Measurements from ENCODE around the gene GDPD5. TPM values are rescaled to one million over a fixed set of nuclear protein-coding genes. Genes with fewer than 3 reads are reported as not detected.

GDPD5 gene
- 7.5 TPM for total RNA-seq

DNA sequence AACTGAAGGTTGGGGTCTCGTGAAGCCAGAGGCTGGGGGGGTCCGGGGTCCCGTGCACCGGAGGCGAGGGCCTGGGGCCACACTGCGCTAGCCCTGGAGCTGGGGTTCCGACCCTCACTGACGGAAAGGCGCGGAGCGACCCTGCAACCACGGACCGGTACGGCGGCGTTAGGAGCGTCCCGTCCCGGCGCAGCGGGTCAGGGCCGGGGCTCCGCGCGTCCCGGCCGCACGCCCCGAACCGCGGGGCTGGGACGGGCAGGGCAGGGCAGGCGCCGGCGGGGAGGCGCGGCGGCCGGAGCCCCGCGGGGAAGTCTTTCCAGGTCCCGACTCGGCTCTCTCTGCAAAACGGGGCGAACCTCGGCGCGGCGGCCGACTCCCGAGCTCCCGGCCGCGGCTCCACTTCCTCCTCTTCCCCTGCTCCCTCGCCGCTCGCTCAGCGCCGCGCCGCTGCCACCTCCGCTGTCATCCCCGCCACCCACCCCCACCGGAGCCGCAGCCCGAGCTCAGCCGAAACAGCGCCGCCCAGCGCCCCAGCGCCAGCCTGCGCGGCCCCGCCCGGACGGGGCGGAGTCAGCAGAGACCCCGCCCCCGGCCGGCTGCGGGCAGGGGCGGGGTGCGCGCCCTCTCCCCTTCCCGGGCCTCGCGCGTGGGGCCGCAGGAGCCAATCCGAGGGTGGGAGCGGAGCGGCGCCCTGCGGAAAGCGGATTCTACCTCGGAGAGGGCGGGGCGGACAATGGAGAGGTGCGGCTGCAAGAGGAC is at the start of gene GDPD5:
TSS of gene GDPD5 (minus strand) at position 509 of the 759 bp plus-strand sequence. CDS start 48,206 bp downstream, outside the sequence.
- DNase-seq = peak; percentile 93

DNA sequence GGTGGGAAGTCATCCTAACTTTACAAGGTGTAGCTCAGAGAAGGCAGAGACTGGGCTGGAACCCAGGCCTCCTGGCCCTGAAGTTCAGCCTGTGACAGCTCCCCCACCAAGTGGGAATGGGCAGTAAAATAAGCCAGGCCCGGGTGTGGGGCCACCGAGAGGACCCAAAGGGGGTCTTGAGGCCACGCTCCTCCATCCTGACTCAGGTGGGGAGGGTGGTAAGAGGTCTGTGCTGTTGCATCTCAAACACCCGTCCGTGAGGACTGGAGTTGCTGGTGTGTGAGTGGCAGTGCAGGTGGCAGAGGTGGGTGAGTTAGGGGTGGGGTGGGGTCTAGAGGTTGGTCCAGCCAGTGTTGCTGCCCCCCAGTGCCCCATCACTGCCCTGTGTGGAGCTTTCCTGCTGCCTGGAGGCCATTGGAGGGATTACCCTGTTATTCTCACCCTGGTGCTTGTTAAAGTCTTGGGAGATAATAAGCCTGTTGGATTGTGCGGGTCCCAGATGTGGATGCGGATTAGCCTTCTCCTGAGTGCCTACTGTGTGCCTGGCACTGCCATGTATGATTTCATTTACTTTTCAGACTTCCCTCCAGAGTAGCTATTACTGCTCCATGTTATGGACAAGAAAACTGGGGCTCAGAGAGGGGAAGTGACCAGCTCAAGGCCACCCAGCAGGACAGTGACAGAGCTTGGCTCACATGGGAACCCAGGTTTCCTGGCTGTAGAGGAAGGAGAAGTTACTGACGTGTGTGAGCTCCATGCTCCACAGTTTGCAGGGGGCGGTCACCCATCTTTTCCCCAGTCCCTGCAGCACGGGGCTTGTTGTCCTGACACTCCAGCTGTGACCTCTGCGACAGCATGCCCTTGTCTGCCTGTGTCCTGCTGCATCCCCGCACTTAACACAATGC is 49.2 kb upstream of the GDPD5 start:
- no peak for DNase-seq

- no peak for DNase-seq
Measured at GRCh38 chr11:75572744-75573143, 47.0 kb upstream of the GDPD5 start.

GRCh38 chr11:75571625-75572024 is 45.9 kb upstream of the GDPD5 start:
- DNase-seq = no peak

- no peak for DNase-seq
Measured at GRCh38 chr11:75570559-75571139, 44.9 kb upstream of the GDPD5 start.

GRCh38 chr11:75568616-75569219 is 43.0 kb upstream of the GDPD5 start:
- DNase-seq = no peak

GRCh38 chr11:75567971-75568370 is 42.2 kb upstream of the GDPD5 start:
- no peak for DNase-seq

GRCh38 chr11:75566763-75567279 is 41.1 kb upstream of the GDPD5 start:
- DNase-seq = no peak

GRCh38 chr11:75565916-75566762 is 40.4 kb upstream of the GDPD5 start:
- DNase-seq = no peak

- no peak for DNase-seq
Measured at GRCh38 chr11:75565221-75565814, 39.6 kb upstream of the GDPD5 start.

DNA sequence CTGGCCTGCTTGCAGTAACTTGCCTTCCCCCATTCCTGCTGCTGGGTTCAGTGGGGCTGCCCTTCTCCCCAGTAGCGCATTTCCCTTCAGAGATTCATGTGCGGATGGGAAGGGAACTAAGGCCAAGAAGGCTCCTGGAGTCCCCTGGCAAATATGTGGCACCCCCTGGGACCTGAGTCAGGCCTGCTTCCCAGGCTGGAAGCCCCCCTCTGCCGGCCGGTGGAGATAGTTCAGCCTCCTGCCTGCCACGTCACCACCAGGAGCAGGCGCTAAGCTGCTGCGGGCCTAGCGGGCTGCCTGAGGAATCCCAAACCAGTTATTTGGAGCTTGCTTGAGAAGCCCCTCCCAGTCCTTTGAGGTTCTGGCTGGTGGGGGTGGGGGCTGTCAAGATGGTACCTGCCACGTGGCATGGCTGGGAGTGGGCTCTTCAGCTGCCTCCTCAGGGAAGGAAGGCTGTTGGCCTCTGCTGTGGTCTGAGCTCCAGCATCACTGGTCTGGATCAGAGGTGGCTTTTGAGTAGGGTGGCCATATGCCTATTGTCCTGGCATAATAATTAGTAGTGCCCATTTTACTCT is 38.3 kb upstream of the GDPD5 start:
- peak; percentile 89 for DNase-seq

DNA sequence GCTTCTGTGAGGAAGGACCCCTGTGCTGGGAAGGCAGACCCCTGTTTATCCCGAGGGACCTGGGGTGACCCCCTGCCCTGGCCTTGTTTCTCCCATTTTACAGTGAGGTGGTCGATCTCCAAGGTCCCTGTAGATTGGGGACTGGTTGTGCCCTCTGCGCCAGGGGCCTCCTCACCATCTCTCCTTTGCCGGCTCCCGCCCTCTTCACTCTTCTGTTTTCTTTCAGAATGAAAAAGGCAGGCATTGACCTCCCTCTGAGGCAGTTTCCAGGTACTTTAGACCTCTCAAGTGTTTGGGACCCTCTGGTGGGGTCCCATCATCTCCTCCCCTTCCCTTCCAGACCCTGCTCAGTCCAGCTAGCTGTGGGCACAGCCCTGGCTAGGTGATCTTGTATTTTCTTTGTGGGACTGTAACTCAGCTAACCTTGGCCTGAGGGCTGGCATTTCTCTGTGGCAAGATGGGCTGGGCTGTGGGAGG is 37.8 kb upstream of the GDPD5 start:
- DNase-seq = no peak

- peak; percentile 81 for DNase-seq
Measured at GRCh38 chr11:75562836-75563484, 37.2 kb upstream of the GDPD5 start.

- DNase-seq = peak; percentile 96
Measured at GRCh38 chr11:75562048-75562835, 36.5 kb upstream of the GDPD5 start, which contains the start of gene SERPINH1. Gene SERPINH1 (plus strand): TSS chr11:75562253. CDS start chr11:75566350, 4,097 bp downstream.

GRCh38 chr11:75561426-75562047 is 35.8 kb upstream of the GDPD5 start:
- no peak for DNase-seq

DNA sequence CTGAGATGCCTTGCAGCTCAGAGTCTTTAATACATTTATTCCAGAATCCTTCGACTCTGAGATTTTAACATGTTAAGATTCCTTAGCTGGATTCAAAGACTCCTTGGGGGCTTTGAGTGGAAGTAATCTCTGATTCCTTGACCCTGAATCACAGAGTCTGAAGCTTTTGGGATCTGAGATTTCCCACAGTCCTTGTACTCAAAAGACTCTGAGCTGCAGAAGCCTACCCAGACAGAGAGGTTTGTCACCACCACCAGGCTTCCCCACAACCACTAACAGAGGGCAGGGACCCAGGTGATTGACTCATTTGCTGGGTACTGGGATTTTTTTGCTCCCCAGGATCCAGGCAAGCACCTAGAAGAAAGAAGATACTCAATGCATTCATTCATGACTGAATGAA is 34.9 kb upstream of the GDPD5 start:
- DNase-seq = no peak

DNA sequence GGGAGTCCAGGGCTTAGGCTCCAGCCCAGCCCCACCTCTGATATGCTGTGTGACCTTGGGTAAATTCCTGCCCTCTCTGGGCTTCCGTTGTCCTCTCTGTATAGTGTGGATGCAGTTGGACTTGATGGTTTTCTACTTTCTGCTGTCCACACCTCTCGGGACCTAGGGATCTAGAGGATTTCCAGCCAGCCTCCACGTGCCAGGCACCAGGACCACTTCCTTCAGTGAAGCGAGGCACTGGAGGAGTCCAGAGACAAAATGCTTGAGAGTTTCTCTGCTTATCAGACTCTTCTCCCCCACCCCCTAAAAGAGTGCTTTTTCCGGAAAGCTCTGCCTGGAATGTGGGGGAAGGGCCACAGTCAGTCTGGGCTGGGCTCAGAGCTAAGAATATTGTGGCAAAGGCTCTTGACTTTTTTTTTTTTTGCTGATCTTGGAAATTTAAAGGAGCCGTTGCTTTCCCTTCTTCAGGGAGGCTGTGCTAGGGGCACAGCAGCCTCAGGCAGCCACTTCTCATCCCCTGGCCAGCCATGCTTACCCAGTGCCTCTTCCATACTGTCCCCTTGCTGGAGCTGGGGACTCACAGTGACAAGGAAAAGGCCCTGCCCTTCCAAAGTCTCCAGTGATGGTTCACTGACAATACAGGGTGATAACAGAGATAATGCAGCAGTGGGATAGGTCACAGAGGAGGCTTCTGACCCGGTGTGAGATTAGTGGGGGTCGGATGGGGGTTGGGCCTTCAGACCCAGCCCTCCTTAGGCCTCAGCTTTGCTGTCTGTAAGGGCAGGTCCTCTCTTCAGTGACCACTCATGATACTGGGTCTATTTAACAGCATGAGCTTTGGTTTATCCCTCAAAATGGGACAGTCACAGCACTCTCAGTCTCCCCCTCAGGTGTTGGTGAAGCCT is 33.5 kb upstream of the GDPD5 start:
- DNase-seq = peak; percentile 81

All from tongue (tissue), 2 donors.